ENCODE data around the gene SLC9A5. TPM values are rescaled to one million over a fixed set of nuclear protein-coding genes. Genes with fewer than 3 reads are reported as not detected.

The SLC9A5 gene
- total RNA-seq, 1 experiment from 2014 or later, result 10.3 TPM

DNA sequence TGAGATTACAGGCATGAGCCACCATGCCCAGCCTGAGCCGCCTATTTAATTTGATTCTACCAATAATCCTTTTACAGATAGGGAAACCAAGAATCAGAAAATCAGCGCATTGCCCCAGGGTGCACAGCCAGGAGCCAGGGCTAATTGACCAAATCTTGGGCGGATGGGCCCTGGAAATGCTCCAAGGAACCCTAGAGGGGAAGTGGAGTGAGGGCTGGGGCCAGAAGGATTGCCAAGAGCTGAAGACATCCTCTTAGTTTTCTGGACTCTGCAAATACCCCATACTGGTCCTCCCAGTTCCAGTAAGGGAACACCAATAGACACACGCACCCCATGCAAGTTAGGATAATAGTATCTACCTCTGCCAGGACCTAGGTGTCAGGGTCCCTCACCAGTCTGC, 5.3 kb upstream of the SLC9A5 start:
- Mint-ChIP-seq H3K27ac (no peak overlapping the region; the same call in 1 of the 2 replicates), H3K4me1 (peaks cover 32% of the 10 kb centered on the region)

More for the DNA sequence above, 5.3 kb upstream of the SLC9A5 start:
- ChIA-PET POLR2A (no interaction called here), CTCF (no interaction called here)
- DNase-seq (ENCODE audit: low spot score) (no peak), ATAC-seq (no peak)
- H3K27me3 Mint-ChIP-seq (ENCODE audit: low read depth), result peaks cover 10% of the 10 kb centered on the region
- H3K36me3 Mint-ChIP-seq, result peaks cover 4% of the 10 kb centered on the region; the same call in 1 of the 2 replicates
- no peaks in the 10 kb centered on the region for H3K9me3 Mint-ChIP-seq
- no peak overlapping the region for H3K4me3 Mint-ChIP-seq
- no peak for TF ChIP-seq NR2C2 (CRISPR knock-in tag; IDR thresholded peaks at IDR 0.05)
- TF ChIP-seq ZNF425 (CRISPR knock-in tag; conservative IDR thresholded peaks at IDR 0.05), result no peak
- TF ChIP-seq NFYB (CRISPR knock-in tag; conservative IDR thresholded peaks at IDR 0.05; ENCODE audit: low read depth), result no peak
- no peak for TF ChIP-seq ETV6 (CRISPR knock-in tag; IDR thresholded peaks at IDR 0.05)
- no peak for TF ChIP-seq ESRRA (CRISPR knock-in tag; IDR thresholded peaks at IDR 0.05; ENCODE audit: borderline replicate concordance)
- no peak for TF ChIP-seq JAZF1 (CRISPR knock-in tag; IDR thresholded peaks at IDR 0.05)
- no peak for TF ChIP-seq ATF6 (CRISPR knock-in tag; IDR thresholded peaks at IDR 0.05)
- TF ChIP-seq, protein P1, sequence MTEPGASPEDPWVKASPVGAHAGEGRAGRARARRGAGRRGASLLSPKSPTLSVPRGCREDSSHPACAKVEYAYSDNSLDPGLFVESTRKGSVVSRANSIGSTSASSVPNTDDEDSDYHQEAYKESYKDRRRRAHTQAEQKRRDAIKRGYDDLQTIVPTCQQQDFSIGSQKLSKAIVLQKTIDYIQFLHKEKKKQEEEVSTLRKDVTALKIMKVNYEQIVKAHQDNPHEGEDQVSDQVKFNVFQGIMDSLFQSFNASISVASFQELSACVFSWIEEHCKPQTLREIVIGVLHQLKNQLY (CRISPR knock-in tag; IDR thresholded peaks at IDR 0.05), result no peak
- no peak for TF ChIP-seq HMGXB4 (CRISPR knock-in tag; IDR thresholded peaks at IDR 0.05)
- TF ChIP-seq, protein P2, sequence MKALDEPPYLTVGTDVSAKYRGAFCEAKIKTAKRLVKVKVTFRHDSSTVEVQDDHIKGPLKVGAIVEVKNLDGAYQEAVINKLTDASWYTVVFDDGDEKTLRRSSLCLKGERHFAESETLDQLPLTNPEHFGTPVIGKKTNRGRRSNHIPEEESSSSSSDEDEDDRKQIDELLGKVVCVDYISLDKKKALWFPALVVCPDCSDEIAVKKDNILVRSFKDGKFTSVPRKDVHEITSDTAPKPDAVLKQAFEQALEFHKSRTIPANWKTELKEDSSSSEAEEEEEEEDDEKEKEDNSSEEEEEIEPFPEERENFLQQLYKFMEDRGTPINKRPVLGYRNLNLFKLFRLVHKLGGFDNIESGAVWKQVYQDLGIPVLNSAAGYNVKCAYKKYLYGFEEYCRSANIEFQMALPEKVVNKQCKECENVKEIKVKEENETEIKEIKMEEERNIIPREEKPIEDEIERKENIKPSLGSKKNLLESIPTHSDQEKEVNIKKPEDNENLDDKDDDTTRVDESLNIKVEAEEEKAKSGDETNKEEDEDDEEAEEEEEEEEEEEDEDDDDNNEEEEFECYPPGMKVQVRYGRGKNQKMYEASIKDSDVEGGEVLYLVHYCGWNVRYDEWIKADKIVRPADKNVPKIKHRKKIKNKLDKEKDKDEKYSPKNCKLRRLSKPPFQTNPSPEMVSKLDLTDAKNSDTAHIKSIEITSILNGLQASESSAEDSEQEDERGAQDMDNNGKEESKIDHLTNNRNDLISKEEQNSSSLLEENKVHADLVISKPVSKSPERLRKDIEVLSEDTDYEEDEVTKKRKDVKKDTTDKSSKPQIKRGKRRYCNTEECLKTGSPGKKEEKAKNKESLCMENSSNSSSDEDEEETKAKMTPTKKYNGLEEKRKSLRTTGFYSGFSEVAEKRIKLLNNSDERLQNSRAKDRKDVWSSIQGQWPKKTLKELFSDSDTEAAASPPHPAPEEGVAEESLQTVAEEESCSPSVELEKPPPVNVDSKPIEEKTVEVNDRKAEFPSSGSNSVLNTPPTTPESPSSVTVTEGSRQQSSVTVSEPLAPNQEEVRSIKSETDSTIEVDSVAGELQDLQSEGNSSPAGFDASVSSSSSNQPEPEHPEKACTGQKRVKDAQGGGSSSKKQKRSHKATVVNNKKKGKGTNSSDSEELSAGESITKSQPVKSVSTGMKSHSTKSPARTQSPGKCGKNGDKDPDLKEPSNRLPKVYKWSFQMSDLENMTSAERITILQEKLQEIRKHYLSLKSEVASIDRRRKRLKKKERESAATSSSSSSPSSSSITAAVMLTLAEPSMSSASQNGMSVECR (CRISPR knock-in tag; IDR thresholded peaks at IDR 0.05; ENCODE audit: borderline replicate concordance), result no peak
- TF ChIP-seq ZNF423 (CRISPR knock-in tag; IDR thresholded peaks at IDR 0.05), result no peak
- no peak for TF ChIP-seq CTCF (IDR thresholded peaks at IDR 0.05)
- no peak for TF ChIP-seq ZNF416 (CRISPR knock-in tag; IDR thresholded peaks at IDR 0.05)
- TF ChIP-seq ATF2 (CRISPR knock-in tag; IDR thresholded peaks at IDR 0.05; ENCODE audit: borderline replicate concordance, low read depth), result no peak
- TF ChIP-seq, protein P3, sequence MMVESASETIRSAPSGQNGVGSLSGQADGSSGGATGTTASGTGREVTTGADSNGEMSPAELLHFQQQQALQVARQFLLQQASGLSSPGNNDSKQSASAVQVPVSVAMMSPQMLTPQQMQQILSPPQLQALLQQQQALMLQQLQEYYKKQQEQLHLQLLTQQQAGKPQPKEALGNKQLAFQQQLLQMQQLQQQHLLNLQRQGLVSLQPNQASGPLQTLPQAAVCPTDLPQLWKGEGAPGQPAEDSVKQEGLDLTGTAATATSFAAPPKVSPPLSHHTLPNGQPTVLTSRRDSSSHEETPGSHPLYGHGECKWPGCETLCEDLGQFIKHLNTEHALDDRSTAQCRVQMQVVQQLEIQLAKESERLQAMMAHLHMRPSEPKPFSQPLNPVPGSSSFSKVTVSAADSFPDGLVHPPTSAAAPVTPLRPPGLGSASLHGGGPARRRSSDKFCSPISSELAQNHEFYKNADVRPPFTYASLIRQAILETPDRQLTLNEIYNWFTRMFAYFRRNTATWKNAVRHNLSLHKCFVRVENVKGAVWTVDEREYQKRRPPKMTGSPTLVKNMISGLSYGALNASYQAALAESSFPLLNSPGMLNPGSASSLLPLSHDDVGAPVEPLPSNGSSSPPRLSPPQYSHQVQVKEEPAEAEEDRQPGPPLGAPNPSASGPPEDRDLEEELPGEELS (CRISPR knock-in tag; IDR thresholded peaks at IDR 0.05), result no peak
- TF ChIP-seq, protein P4, sequence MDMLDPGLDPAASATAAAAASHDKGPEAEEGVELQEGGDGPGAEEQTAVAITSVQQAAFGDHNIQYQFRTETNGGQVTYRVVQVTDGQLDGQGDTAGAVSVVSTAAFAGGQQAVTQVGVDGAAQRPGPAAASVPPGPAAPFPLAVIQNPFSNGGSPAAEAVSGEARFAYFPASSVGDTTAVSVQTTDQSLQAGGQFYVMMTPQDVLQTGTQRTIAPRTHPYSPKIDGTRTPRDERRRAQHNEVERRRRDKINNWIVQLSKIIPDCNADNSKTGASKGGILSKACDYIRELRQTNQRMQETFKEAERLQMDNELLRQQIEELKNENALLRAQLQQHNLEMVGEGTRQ (CRISPR knock-in tag; IDR thresholded peaks at IDR 0.05), result no peak
- TF ChIP-seq SP1 (CRISPR knock-in tag; conservative IDR thresholded peaks at IDR 0.05), result no peak
- no peak for TF ChIP-seq IRF2 (CRISPR knock-in tag; IDR thresholded peaks at IDR 0.05; ENCODE audit: borderline replicate concordance, low read depth)

Measured in WTC11 (cell line).